NCI-H345 (cell line): ENCODE data around the gene IZUMO4.

Experiments used
- DNase-seq: peaks from one replicate; lab custom pipeline; 2025; lab: John Stamatoyannopoulos, UW

Gene IZUMO4

DNA sequence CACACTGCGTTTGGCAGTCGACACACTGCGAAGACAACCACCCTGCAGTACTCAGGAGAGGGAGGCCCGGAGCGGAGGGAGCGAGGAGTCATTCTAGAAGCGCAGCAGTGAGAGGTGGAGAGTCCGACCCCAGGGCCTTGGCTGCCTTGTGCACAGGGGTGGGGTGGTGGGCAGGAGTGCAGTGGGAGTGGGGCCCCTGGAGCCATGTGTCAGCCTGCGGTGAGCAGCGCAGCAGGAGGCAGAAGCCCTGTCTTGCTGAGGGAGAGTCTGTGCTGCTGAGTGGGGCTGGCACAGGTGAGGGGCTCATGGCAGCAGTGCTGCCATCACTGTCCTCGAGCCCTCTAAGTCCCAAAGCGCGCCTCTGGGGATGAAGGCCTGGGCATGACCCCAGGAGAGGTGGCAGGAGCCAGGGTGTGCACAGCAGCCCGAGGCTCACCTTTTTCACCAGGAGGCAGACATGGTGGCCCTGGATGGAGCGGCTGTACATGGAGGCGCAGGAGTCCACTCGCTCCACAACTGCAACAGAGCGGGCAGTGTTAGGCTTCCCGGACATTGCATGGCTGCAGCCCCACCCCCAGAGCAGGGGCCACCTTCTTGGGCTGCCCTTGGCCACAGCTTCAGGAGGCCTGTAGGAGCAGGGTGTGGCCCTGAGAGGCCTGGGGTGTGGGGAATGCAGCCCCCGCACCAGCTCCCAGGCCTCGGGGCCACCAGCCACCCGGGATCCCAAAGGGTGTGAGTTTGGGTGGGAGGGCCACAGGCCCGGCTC, 11.7 kb downstream of the IZUMO4 start:
- DNase-seq: no peak

GRCh38 chr19:2109046-2109864, 12.5 kb downstream of the IZUMO4 start:
- no peak for DNase-seq

GRCh38 chr19:2110822-2111221, 14.1 kb downstream of the IZUMO4 start:
- DNase-seq: no peak

GRCh38 chr19:2111425-2111824, 14.7 kb downstream of the IZUMO4 start:
- no peak for DNase-seq

DNA sequence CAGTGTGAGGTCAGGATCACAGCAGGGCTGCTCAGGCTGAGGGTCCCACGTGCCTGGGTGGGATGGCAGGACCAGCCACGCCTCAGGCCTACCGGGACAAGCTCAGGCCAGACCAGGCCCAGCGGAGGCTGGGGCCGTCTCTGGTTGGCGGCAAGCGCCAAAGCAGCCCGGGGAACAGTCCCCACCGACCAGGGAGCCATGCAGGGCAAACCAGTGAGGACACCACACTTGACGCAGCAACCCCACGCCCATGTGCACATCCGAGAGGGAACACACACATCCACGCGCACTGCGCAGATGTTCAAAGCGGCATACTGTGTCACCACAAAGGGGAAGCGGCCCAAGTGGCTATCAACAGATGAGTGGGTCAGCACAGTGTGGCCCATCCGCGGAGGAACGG, 15.2 kb downstream of the IZUMO4 start:
- DNase-seq: no peak

DNA sequence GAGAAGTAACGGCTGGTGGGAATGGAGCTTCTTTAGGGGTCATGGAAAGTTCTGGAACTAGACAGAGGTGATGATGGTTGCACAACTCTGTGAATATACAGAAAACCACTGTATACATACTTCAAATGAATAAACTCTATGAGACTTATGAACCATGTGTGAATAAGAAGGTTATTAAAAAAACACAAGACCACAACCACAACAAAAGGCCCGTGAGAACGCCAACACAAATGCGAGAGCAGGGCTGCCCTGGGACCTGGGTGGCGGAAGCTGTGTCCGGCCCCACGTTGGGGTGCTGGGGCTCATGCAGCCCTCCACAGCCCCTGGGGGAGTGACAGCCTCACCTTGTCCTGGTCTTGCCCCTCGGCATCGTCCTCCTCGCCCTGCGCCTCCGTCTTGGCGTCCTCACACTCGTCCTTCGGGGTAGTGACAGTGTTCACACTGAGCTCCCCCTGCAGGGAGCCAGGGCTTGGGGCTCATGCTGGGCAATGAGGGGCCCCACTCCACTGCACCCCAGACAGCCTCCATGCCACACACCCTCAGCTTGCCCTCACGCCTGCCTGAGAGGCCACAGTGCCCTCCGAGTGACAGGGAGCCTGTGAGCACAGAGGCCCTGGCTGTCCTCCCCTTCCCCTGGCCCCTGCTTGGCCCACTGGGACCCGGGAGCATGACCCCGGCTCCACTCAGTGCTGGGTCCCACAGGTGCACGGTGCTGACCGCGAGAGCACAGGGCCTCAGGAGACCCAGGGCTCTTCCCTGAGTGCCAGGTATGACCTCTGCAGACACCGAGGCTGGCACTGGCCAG, 16.0 kb downstream of the IZUMO4 start:
- DNase-seq: no peak

- DNase-seq: no peak
Observed at GRCh38 chr19:2113439-2114211, 16.9 kb downstream of the IZUMO4 start.

DNA sequence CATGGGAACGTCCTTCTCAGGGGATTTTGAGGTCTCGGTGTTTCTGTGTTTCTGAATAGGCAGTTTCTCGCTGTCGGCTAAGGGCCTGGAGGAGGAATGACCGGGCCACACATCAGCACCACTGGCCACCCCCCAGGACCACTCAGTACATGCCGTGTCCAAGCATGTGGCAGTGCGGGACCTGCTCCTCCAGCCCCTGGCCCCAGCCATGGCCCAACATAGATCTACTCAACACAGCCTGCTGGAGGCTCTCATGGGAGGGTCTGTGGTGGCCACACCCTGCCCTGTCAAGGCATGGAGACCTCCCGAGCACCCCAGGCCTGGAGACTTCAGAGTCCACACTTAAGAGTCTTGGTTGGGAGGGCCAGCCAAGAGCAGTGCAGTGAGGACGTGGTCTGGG, 17.5 kb downstream of the IZUMO4 start:
- DNase-seq: no peak

- no peak for DNase-seq
Observed at GRCh38 chr19:2114821-2115220, 18.1 kb downstream of the IZUMO4 start.

DNA sequence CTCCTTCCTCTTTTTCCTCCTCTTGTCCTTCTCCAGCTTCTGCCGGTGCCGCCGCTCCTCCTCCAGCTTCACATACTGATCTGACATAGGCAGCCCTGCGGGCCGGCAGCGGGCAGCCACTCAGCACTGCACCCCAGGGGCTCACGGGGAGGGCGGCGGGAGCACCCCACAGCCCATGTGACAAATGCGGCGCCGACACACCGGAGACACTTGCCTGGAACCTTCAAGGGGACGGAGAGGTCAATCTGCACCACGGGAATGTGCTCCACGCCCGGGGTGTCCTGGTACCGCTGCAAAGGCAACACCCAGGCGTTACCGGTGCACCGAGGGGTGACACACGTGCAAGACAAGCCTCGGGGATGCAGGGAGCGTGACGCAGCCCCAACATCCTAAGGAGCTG, 18.6 kb downstream of the IZUMO4 start:
- DNase-seq: no peak

DNA sequence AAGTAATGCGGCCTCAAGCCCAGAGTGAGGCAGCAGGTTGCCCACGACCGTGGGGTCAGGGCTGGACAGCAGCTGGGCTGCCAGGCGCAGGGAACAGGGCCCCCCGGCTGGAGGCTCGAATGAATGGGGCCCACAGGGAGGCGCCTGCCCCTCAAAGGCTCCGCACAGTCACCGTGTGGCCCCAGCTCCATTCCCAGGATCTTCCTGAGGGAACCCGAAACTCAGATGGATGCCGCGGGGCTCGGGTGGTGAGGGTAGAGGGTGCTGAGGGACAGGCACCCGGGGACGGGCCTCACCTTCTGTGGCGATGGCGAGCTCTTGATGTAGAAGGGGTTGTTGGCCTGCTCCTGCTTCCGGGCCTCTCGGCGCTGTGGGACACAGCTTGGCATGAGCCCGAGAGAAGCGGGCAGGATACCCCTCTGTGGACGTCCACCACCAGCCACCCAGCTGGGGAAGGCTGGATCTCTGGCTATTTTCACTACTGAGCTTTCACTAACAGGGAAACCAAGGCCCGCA, 19.3 kb downstream of the IZUMO4 start:
- no peak for DNase-seq

- DNase-seq: no peak
Observed at GRCh38 chr19:2116507-2116906, 19.8 kb downstream of the IZUMO4 start.

GRCh38 chr19:2117215-2117960, 20.7 kb downstream of the IZUMO4 start:
- no peak for DNase-seq

- no peak for DNase-seq
Observed at GRCh38 chr19:2118438-2118837, 21.7 kb downstream of the IZUMO4 start.

GRCh38 chr19:2119921-2120785, 23.4 kb downstream of the IZUMO4 start:
- no peak for DNase-seq

GRCh38 chr19:2120821-2121220, 24.1 kb downstream of the IZUMO4 start:
- DNase-seq: no peak

GRCh38 chr19:2121416-2122051, 24.8 kb downstream of the IZUMO4 start:
- DNase-seq: no peak

DNA sequence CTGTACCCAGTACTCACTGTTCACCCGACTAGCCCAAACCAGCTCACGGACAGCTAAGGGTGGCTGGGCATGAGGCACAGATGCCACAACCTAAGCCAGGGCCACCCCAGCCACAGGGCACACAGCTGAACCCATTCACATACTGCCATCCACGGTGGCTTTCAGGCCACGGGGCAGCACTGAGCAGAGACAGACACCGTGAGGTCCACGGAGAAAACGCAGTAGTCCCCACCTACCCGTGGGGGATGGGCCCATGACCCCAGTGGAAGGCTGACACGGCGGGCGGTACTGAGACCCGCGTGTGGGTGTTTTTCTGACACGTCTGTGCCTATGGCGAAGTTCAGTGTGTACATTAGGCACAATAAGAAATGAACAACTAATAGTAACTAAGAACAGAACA, 25.5 kb downstream of the IZUMO4 start:
- no peak for DNase-seq

GRCh38 chr19:2122982-2123381, 26.3 kb downstream of the IZUMO4 start:
- DNase-seq: no peak
